Vagina (tissue), 2 donors: ENCODE measurements around the gene ROCK2.

Experiments
- POLR2A ChIP-seq, 2 donors: fragments of 450-650 bp; IDR thresholded peaks; one replicate each; pipeline ENCODE4 v1.6.1; 2017; ENCODE audit warnings: antibody characterized with exemption in 2 of 2, mild to moderate bottlenecking in 2 of 2, moderate library complexity in 2 of 2
- POLR2AphosphoS5 ChIP-seq, 2 donors: sonication (generic); formaldehyde crosslinking; IDR thresholded peaks; one replicate each; pipeline ENCODE4 v1.9.0; 2017; ENCODE audit warnings: antibody characterized with exemption in 2 of 2, mild to moderate bottlenecking in 2 of 2, low read depth in 1 of 2; ENCODE audit not compliant: insufficient read depth in 1 of 2
- TF ChIP-seq, protein P1 (sequence below), 3 experiments: fragments of 450-650 bp in 2 of 3; fragments of 200-600 bp in 1 of 3; sonication (generic) in 1 of 3; IDR thresholded peaks; one replicate each; pipeline ENCODE4 v1.5.1; 2017 to 2019; ENCODE audit warnings: antibody characterized with exemption in 3 of 3, mild to moderate bottlenecking in 2 of 3, moderate library complexity in 2 of 3

DNA sequence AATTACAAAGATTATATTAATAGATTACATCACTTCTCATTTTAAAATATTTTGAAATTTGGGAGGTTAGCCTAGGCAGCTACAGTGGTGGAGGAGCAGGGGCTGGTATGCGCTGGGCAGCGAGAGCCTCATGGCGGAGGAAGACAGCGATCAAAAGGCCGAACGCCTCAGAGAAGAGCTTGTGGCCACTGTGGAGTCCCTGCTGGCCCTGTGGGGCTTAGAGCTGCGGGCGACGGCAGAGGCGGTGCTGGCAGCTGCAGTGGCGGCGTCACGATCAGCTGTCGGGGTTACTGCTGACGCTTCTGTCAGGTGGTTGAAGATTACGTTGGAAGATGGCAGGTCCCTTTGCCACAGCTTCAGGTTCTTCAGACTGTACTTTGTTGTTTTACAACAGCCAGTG lies 87.4 kb downstream of the ROCK2 start:
- TF ChIP-seq, protein P1, sequence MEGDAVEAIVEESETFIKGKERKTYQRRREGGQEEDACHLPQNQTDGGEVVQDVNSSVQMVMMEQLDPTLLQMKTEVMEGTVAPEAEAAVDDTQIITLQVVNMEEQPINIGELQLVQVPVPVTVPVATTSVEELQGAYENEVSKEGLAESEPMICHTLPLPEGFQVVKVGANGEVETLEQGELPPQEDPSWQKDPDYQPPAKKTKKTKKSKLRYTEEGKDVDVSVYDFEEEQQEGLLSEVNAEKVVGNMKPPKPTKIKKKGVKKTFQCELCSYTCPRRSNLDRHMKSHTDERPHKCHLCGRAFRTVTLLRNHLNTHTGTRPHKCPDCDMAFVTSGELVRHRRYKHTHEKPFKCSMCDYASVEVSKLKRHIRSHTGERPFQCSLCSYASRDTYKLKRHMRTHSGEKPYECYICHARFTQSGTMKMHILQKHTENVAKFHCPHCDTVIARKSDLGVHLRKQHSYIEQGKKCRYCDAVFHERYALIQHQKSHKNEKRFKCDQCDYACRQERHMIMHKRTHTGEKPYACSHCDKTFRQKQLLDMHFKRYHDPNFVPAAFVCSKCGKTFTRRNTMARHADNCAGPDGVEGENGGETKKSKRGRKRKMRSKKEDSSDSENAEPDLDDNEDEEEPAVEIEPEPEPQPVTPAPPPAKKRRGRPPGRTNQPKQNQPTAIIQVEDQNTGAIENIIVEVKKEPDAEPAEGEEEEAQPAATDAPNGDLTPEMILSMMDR (IDR thresholded peaks at IDR 0.05): no peak
- TF ChIP-seq POLR2A (IDR thresholded peaks at IDR 0.05) (no peak), POLR2AphosphoS5 (IDR thresholded peaks at IDR 0.05; ENCODE audit: insufficient read depth in 1 of 2, low read depth in 1 of 2) (no peak)
